K562 (cell line): Measurements from ENCODE around the gene TTC33. TPM values are rescaled to one million over a fixed set of nuclear protein-coding genes. Genes with fewer than 3 reads are reported as not detected.

Experiments
- ATAC-seq: fragments of 200-7000 bp; cut with Tn5 transposase; 3 replicates; pipeline ENCODE4 v1.9.1; 2020; ENCODE audit warnings: moderate library complexity
- BruUV-seq: library from RNA; stranded (reverse); fragments of 400-500 nt; replicated peaks from 2 replicates; lab custom pipeline; 2021; lab: Mats Ljungman, UMichigan
- CTCF ChIA-PET: fragments of 300-600 bp; formaldehyde crosslinking; extraction: SDS; loops from one replicate; lab custom pipeline; 2021; ENCODE audit warnings: low intra/inter-chr PET ratio; lab: Yijun Ruan, JAX
- POLR2A ChIA-PET: fragments of 300-600, 350-650 bp; sonication (Branson Sonifier 250); formaldehyde crosslinking; extraction: SDS; loops from one replicate; lab custom pipeline; 2021; ENCODE audit warnings: antibody characterized with exemption, inconsistent platforms; lab: Yijun Ruan, JAX
- DNase-seq, 4 experiments: peaks; one replicate each; pipeline versions ENCODE4 v3.0.0 to v3.0.0-alpha.2; 2011 to 2018; ENCODE audit warnings: low spot score in 3 of 4, mixed read lengths in 3 of 4; ENCODE audit errors: extremely low read depth in 1 of 4
- FAIRE-seq: peaks from 2 replicates; lab custom pipeline; 2011; peaks lifted over from hg19 to GRCh38; lab: Jason Lieb, UNC
- H2AFZ ChIP-seq: 2 replicates; pipeline ENCODE4 v1.6.0; 2011; ENCODE audit warnings: low read depth, low read length, control low read depth, inconsistent platforms
- H3K27ac ChIP-seq: fragments of 200-600 bp; 3 replicates; pipeline ENCODE4 v1.8.0; 2011; ENCODE audit warnings: low read depth, mild to moderate bottlenecking, control low read depth, inconsistent platforms, low read length, moderate library complexity, mixed read lengths; ENCODE audit errors: extremely low read depth
- H3K27me3 ChIP-seq, 2 experiments: fragments of 300-600 bp in 1 of 2; 2 replicates in 1 of 2; 3 replicates in 1 of 2; pipeline versions ENCODE4 v1.6.0 to v1.8.0; 2011; ENCODE audit warnings: inconsistent platforms in 2 of 2, low read length in 2 of 2, mild to moderate bottlenecking in 1 of 2, mixed read lengths in 1 of 2, moderate library complexity in 1 of 2; ENCODE audit not compliant: control insufficient read depth in 2 of 2, insufficient read depth in 2 of 2
- H3K36me3 ChIP-seq: fragments of 300-600 bp; 3 replicates; pipeline ENCODE4 v1.8.0; 2011; ENCODE audit warnings: mild to moderate bottlenecking, low read length, inconsistent platforms; ENCODE audit not compliant: control insufficient read depth, insufficient read depth
- H3K4me1 ChIP-seq, 2 experiments: fragments of 200-600 bp in 1 of 2; replicated peaks in 1 of 2; 2 replicates in 1 of 2; 3 replicates in 1 of 2; pipeline versions ENCODE4 v1.5.1 to v1.8.0; 2011; ENCODE audit warnings: inconsistent platforms in 2 of 2, low read length in 2 of 2, mild to moderate bottlenecking in 1 of 2, mixed read lengths in 1 of 2, moderate library complexity in 1 of 2; ENCODE audit not compliant: control insufficient read depth in 2 of 2, insufficient read depth in 2 of 2
- H3K4me2 ChIP-seq: 2 replicates; pipeline ENCODE4 v1.6.1; 2011; ENCODE audit warnings: low read length, control low read depth, inconsistent platforms, mixed read lengths; ENCODE audit not compliant: insufficient read depth
- H3K4me3 ChIP-seq: fragments of 200-600 bp; sonication (generic), shearing (Covaris generic); 2 replicates; pipeline ENCODE4 v1.5.1; 2016; ENCODE audit warnings: control low read depth, inconsistent platforms
- H3K79me2 ChIP-seq: fragments of 200-600 bp; 3 replicates; pipeline ENCODE4 v1.8.0; 2011; ENCODE audit warnings: low read length, inconsistent platforms; ENCODE audit not compliant: control insufficient read depth, insufficient read depth
- H3K9ac ChIP-seq, 2 experiments: 2 replicates each; pipeline versions ENCODE4 v1.6.0 to v1.6.1; 2011; ENCODE audit warnings: low read depth in 2 of 2, low read length in 2 of 2, control low read depth in 1 of 2, inconsistent platforms in 1 of 2, mild to moderate bottlenecking in 1 of 2, mixed read lengths in 1 of 2; ENCODE audit not compliant: insufficient read depth in 1 of 2
- H3K9me1 ChIP-seq: one replicate; pipeline ENCODE4 v1.6.0; 2011; ENCODE audit warnings: inconsistent platforms, mild to moderate bottlenecking, low read length, moderate library complexity; ENCODE audit not compliant: control insufficient read depth, insufficient read depth
- H3K9me3 ChIP-seq: replicated peaks from 2 replicates; pipeline ENCODE4 v1.5.1; 2011; ENCODE audit warnings: low read depth, low read length, inconsistent platforms; ENCODE audit not compliant: control insufficient read depth, insufficient read depth
- H4K20me1 ChIP-seq: replicated peaks from 2 replicates; pipeline ENCODE4 v1.6.1; 2011; ENCODE audit warnings: low read length, inconsistent platforms, mixed read lengths; ENCODE audit not compliant: control insufficient read depth, insufficient read depth
- ATF4 ChIP-seq: fragments of 450-650 bp; formaldehyde crosslinking; IDR thresholded peaks from 2 replicates; pipeline ENCODE4 v1.4.0; 2022; ENCODE audit warnings: mild to moderate bottlenecking, moderate library complexity
- ETV5 ChIP-seq: sonication (generic); formaldehyde crosslinking; IDR thresholded peaks from 2 replicates; pipeline ENCODE4 v1.4.0; 2020; ENCODE audit warnings: low read depth, mild to moderate bottlenecking, missing genetic modification reagents
- HBP1 ChIP-seq: fragments of 450-650 bp; formaldehyde crosslinking; IDR thresholded peaks from 2 replicates; pipeline ENCODE4 v1.4.0; 2022; ENCODE audit warnings: missing genetic modification characterization
- HNRNPK ChIP-seq: fragments of 200-400 bp; formaldehyde crosslinking; IDR thresholded peaks from one replicate; pipeline ENCODE4 v1.6.1; 2018; ENCODE audit warnings: mild to moderate bottlenecking, low read depth, low read length; ENCODE audit not compliant: poor library complexity, severe bottlenecking
- KAT8 ChIP-seq: fragments of 450-650 bp; IDR thresholded peaks from 2 replicates; pipeline ENCODE4 v1.6.1; 2016; ENCODE audit warnings: low read depth, mild to moderate bottlenecking
- KLF13 ChIP-seq: fragments of 450-650 bp; IDR thresholded peaks from 2 replicates; pipeline ENCODE4 v1.6.1; 2016; ENCODE audit warnings: missing genetic modification characterization, low read depth, mild to moderate bottlenecking, missing compliant biosample characterization, moderate library complexity, borderline replicate concordance
- NFXL1 ChIP-seq: fragments of 450-650 bp; formaldehyde crosslinking; IDR thresholded peaks from 2 replicates; pipeline ENCODE4 v1.4.0; 2021; ENCODE audit warnings: mild to moderate bottlenecking
- PTBP1 ChIP-seq: fragments of 200-400 bp; formaldehyde crosslinking; IDR thresholded peaks from 2 replicates; pipeline ENCODE4 v1.6.1; 2017; ENCODE audit warnings: low read depth, low read length
- RBM25 ChIP-seq: fragments of 200-400 bp; formaldehyde crosslinking; IDR thresholded peaks from 2 replicates; pipeline ENCODE4 v1.6.1; 2018; ENCODE audit warnings: low read length, low read depth, moderate library complexity; ENCODE audit not compliant: severe bottlenecking
- SMARCC2 ChIP-seq: fragments of 450-650 bp; IDR thresholded peaks from 2 replicates; pipeline ENCODE4 v1.6.1; 2017; ENCODE audit warnings: antibody characterized with exemption, moderate library complexity, mild to moderate bottlenecking, low read depth
- SMARCE1 ChIP-seq: fragments of 450-650 bp; IDR thresholded peaks from 2 replicates; pipeline ENCODE4 v1.7.1; 2016; ENCODE audit warnings: mild to moderate bottlenecking
- SP1 ChIP-seq: sonication (generic); formaldehyde crosslinking; IDR thresholded peaks from 2 replicates; pipeline ENCODE4 v1.8.1; 2022; ENCODE audit warnings: mild to moderate bottlenecking, missing genetic modification reagents
- SRF ChIP-seq, 2 experiments: fragments of 250-450, 450-650 bp in 1 of 2; sonication (Bioruptor Pico) in 1 of 2; sonication (generic) in 1 of 2; formaldehyde crosslinking; IDR thresholded peaks; 2 replicates each; pipeline versions ENCODE4 v1.5.0 to v1.5.1; 2020 to 2022; ENCODE audit warnings: mild to moderate bottlenecking in 1 of 2, missing genetic modification reagents in 1 of 2
- SUPT5H ChIP-seq: fragments of 450-650 bp; IDR thresholded peaks from 2 replicates; pipeline ENCODE4 v1.6.1; 2016
- ZNF316 ChIP-seq: fragments of 450-650 bp; IDR thresholded peaks from 2 replicates; pipeline ENCODE4 v1.6.1; 2016
- ZNF764 ChIP-seq: fragments of 250-450 bp; sonication (Bioruptor Pico); IDR thresholded peaks from 2 replicates; pipeline ENCODE4 v1.4.0; 2020; ENCODE audit warnings: low read depth, mild to moderate bottlenecking, moderate library complexity
- WGBS: fragments of 100-300 bp; shearing (Covaris generic); methylation state at CpG from one replicate; pipeline ENCODE4 v1.1.6; 2016; ENCODE audit warnings: low coverage, mixed read lengths; ENCODE audit not compliant: insufficient coverage; ENCODE audit errors: missing lambda C conversion rate; 5-methylcytosine and 5-hydroxymethylcytosine counted together
- in situ Hi-C: fragments of 300-500 bp; cut with MboI; formaldehyde crosslinking; loops from 4 replicates; pipeline ENCODE4 v1.15.0; 2018; ENCODE audit warnings: inconsistent platforms, mixed read lengths
- intact Hi-C: fragments of 100-400 bp; cut with micrococcal nuclease; formaldehyde crosslinking; loops from 2 replicates; pipeline ENCODE4 v1.14.2; 2022
- polyA plus RNA-seq, 8 experiments: library from polyadenylated mRNA; depleted of rRNA in 4 of 8; stranded (reverse) in 5 of 8; unstranded in 3 of 8; fragments of >200 nt; fragmentation: Nextera tagmentation in 2 of 8; fragmentation: Illumina TruSeq in 1 of 8; extraction: Ambion mirVana in 2 of 8; extraction: Trizol in 1 of 8; gene quantifications; 2 replicates each; pipeline versions ENCODE4 v1.2.1 to v1.2.3, GENCODE V29; 2011 to 2014; ENCODE audit warnings: inconsistent platforms in 1 of 8, missing spikeins in 1 of 8
- total RNA-seq, 7 experiments: library from RNA; depleted of rRNA in 6 of 7; stranded (reverse); fragments of >200 nt in 6 of 7; fragmentation: Illumina TruSeq in 2 of 7; extraction: Trizol in 2 of 7; gene quantifications; 2 replicates each; pipeline versions ENCODE4 v1.2.1 to v1.2.3, GENCODE V29; 2011 to 2021; ENCODE audit warnings: low replicate concordance in 1 of 7
- TF ChIP-seq, protein P1 (sequence below), 3 experiments: fragments of 200-800 bp in 1 of 3; sonication (Bioruptor generic) in 1 of 3; sonication (generic) in 1 of 3; formaldehyde crosslinking in 1 of 3; IDR thresholded peaks; 2 replicates each; pipeline versions ENCODE4 v1.6.1 to v1.8.0; 2016 to 2022; ENCODE audit warnings: mild to moderate bottlenecking in 2 of 3, missing compliant biosample characterization in 2 of 3, missing genetic modification characterization in 2 of 3, missing genetic modification reagents in 1 of 3
- TF ChIP-seq, protein P2 (sequence below): fragments of 250-450 bp; sonication (Bioruptor Pico); IDR thresholded peaks from 2 replicates; pipeline ENCODE4 v1.8.0; 2021; ENCODE audit warnings: borderline replicate concordance, mild to moderate bottlenecking, moderate library complexity; ENCODE audit not compliant: poor library complexity, severe bottlenecking

TTC33 gene
- total and polyA plus RNA-seq, 9 of the 15 experiments (the other 6 are each of a cell fraction or from before 2014, with no cell fraction given), result 11.5 to 24.9 (median 21.1) TPM

GRCh38 chr5:40651201-40651600 is 104.6 kb downstream of the TTC33 start:
- no peaks in the 10 kb centered on the region for H3K9me1 ChIP-seq
- H3K9me3 ChIP-seq, result no peaks in the 10 kb centered on the region
- no peaks in the 10 kb centered on the region for H3K36me3 ChIP-seq
- FAIRE-seq, result no peak
- ChIA-PET POLR2A (interaction anchor here (0.6 kb wide), 1 partner anchor 17 kb away, joined by 3 read pairs; no protein-coding TSS in a partner anchor), CTCF (no interaction called here)
- no peaks in the 10 kb centered on the region for H4K20me1 ChIP-seq
- no peak overlapping the region for H3K9ac ChIP-seq
- no peak overlapping the region for H3K4me3 ChIP-seq
- H3K27ac ChIP-seq, result no peak overlapping the region
- WGBS, result 0% methylated on average over 3 of the region's 3 CpGs
- H2AFZ ChIP-seq, result no peak overlapping the region
- no peaks in the 10 kb centered on the region for H3K79me2 ChIP-seq
- ATAC-seq, result no peak
- no peak overlapping the region for H3K4me2 ChIP-seq
- BruUV-seq, result no TSS peak
- H3K27me3 ChIP-seq, result no peaks in the 10 kb centered on the region
- no peaks in the 10 kb centered on the region for H3K4me1 ChIP-seq
- intact Hi-C loops, result no loop called here
- DNase-seq, result no peak
- TF ChIP-seq PTBP1 (no peak), HNRNPK (no peak), SRF (CRISPR knock-in tag; IDR thresholded peaks at IDR 0.05) (no peak), KAT8 (no peak), KLF13 (tag) (no peak), ZNF764 (CRISPR knock-in tag) (no peak), RBM25 (no peak), NFXL1 (no peak), SMARCE1 (no peak), SMARCC2 (no peak), SUPT5H (no peak), ATF4 (CRISPR knock-in tag) (no peak), ETV5 (CRISPR knock-in tag) (no peak), HBP1 (CRISPR knock-in tag) (no peak), ZNF316 (no peak), SP1 (CRISPR knock-in tag) (no peak)
- TF ChIP-seq, protein P1, sequence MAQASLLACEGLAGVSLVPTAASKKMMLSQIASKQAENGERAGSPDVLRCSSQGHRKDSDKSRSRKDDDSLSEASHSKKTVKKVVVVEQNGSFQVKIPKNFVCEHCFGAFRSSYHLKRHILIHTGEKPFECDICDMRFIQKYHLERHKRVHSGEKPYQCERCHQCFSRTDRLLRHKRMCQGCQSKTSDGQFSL (CRISPR knock-in tag; IDR thresholded peaks at IDR 0.05), result no peak
- TF ChIP-seq, protein P1 (tag; IDR thresholded peaks at IDR 0.05), result no peak
- TF ChIP-seq, protein P2, sequence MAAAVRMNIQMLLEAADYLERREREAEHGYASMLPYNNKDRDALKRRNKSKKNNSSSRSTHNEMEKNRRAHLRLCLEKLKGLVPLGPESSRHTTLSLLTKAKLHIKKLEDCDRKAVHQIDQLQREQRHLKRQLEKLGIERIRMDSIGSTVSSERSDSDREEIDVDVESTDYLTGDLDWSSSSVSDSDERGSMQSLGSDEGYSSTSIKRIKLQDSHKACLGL (CRISPR knock-in tag), result no peak
- in situ Hi-C loops, result no loop called here
